Common myeloid progenitor, CD34-positive (primary cell): Measurements from ENCODE around the gene TICAM1.
A peak's percentile ranks its signal among the peaks of the same experiment; 100 is the strongest.

Experiments
- CTCF ChIA-PET: fragments of 350-600 bp; sonication (Branson Sonifier 250); formaldehyde crosslinking; loops from one replicate; lab custom pipeline; 2021; ENCODE audit warnings: antibody characterized with exemption; lab: Charles Lee
- POLR2A ChIA-PET: fragments of 350-600 bp; sonication (Branson Sonifier 250); formaldehyde crosslinking; loops from one replicate; lab custom pipeline; 2021; ENCODE audit warnings: antibody characterized with exemption; lab: Charles Lee
- DNase-seq, 3 donors: peaks; one replicate each; pipeline versions ENCODE4 v3.0.0 to v3.0.0-alpha.2; 2013
- H3K27ac ChIP-seq, 2 experiments: 1 replicate in 1 of 2; 2 replicates in 1 of 2; pipeline ENCODE4 v1.7.0; 2013; ENCODE audit warnings: inconsistent platforms in 2 of 2, low read length in 2 of 2, mild to moderate bottlenecking in 2 of 2, low read depth in 1 of 2, moderate library complexity in 1 of 2; ENCODE audit not compliant: severe bottlenecking in 2 of 2, insufficient read depth in 1 of 2, poor library complexity in 1 of 2
- H3K27me3 ChIP-seq, 5 experiments: replicated peaks in 2 of 5; 1 replicate in 3 of 5; 2 replicates in 2 of 5; pipeline versions ENCODE4 v1.6.1 to v1.7.0; 2013; ENCODE audit warnings: low read length in 4 of 5, mild to moderate bottlenecking in 2 of 5, moderate library complexity in 2 of 5, inconsistent platforms in 1 of 5; ENCODE audit not compliant: insufficient read depth in 5 of 5, control insufficient read depth in 4 of 5
- H3K36me3 ChIP-seq, 4 experiments: 1 replicate in 2 of 4; 2 replicates in 2 of 4; pipeline versions ENCODE4 v1.6.1 to v1.7.0; 2013; ENCODE audit warnings: low read length in 3 of 4, control low read depth in 1 of 4, mild to moderate bottlenecking in 1 of 4; ENCODE audit not compliant: control insufficient read depth in 4 of 4, insufficient read depth in 4 of 4
- H3K4me1 ChIP-seq, 4 experiments: 1 replicate in 3 of 4; 2 replicates in 1 of 4; pipeline versions ENCODE4 v1.6.1 to v1.7.1; 2013; ENCODE audit warnings: low read length in 3 of 4, mild to moderate bottlenecking in 3 of 4, control low read depth in 1 of 4, inconsistent platforms in 1 of 4, moderate library complexity in 1 of 4; ENCODE audit not compliant: control insufficient read depth in 4 of 4, insufficient read depth in 4 of 4; ENCODE audit errors: control extremely low read depth in 1 of 4
- H3K4me3 ChIP-seq, 7 experiments: 1 replicate in 4 of 7; 2 replicates in 3 of 7; pipeline versions ENCODE4 v1.5.1 to v1.7.0; 2013; ENCODE audit warnings: mild to moderate bottlenecking in 7 of 7, low read length in 6 of 7, moderate library complexity in 6 of 7, inconsistent platforms in 2 of 7, low read depth in 2 of 7, control low read depth in 1 of 7; ENCODE audit not compliant: insufficient read depth in 4 of 7, control insufficient read depth in 1 of 7; ENCODE audit errors: extremely low read depth in 1 of 7
- H3K9me3 ChIP-seq, 5 experiments: 1 replicate in 4 of 5; 2 replicates in 1 of 5; pipeline versions ENCODE4 v1.6.1 to v1.7.1; 2013; ENCODE audit warnings: low read length in 4 of 5, mild to moderate bottlenecking in 2 of 5, inconsistent platforms in 1 of 5, low read depth in 1 of 5, moderate library complexity in 1 of 5; ENCODE audit not compliant: control insufficient read depth in 4 of 5, insufficient read depth in 2 of 5; ENCODE audit errors: control extremely low read depth in 1 of 5
- WGBS: methylation state at CpG from one replicate; pipeline ENCODE4 v1.1.5; 2013; ENCODE audit not compliant: insufficient coverage; 5-methylcytosine and 5-hydroxymethylcytosine counted together

The TICAM1 gene

DNA sequence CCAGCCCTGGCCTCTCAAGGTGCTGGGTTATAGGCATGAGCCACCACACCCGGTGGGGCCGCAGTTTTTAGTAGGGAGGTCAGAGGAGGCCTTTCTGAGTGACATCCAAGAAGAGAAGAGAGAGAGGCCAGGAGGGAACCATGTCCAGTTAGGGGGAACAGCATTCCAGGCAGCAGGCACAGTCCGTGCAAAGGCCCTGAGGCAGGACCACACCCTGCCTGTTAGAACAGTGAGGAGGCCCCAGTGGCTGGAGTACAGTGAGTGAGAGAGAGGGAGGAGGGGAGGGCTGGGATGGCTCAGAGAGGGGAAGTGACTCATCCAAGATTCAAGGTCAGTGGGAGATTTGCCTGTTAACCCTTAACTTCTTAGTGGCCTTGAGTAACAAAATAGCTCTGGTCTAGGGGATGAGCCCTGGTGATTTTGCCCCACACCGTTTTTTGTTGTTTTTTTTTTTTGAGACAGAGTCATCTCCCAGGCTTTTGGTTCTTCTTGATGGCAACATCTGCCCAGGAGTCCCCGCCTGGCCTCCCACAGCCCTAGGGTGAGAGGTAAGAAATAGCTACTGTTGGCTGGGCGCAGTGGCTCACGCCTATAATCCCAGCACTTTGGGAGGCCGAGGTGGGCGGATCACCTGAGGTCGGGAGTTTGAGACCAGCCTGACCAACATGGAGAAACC lies 38.7 kb upstream of the TICAM1 start:
- WGBS: 95% methylated on average over 2 of the region's 10 CpGs
- DNase-seq: peak; percentile 61 to 83 (median 81)
- Histone ChIP-seq H3K4me1 (peaks cover 0 to 28% (median 17%) of the 10 kb centered on the region in 4 experiments), H3K36me3 (peaks cover 0 to 3% (median 0%) of the 10 kb centered on the region in 4 experiments), H3K9me3 (no peaks in the 10 kb centered on the region), H3K27ac (no peak overlapping the region), H3K27me3 (no peaks in the 10 kb centered on the region), H3K4me3 (no peak overlapping the region)
- CTCF ChIA-PET: interaction anchor here (1.1 to 6.6 kb wide), 7 partner anchors 8 to 160 kb away, joined by 4 to 78 read pairs (median 6); no protein-coding TSS in a partner anchor
- POLR2A ChIA-PET: no interaction called here

DNA sequence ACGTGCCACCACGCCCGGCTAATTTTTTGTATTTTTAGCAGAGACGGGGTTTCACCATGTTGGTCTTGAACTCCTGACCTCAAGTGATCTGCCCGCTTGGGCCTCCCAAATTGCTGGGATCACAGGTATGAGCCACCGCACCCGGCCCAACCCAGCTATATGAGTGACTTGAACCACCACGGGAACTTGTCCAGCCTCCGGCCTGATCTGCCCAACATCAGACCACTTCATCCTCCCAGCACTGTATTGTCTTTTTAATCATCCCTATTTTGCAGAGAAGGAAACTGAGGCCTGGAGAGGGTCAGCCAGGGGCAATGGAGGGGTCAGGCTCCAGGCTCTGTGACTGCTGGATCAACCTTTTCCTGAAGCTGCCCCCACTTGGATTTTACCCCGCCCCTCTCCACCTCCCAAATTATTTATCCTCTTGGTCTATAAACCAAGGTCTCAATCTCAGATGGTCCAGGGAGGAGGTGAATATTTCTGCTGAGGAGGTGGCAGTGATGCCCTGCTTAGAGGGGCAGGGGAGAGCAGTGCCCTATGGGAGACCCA lies 36.8 kb upstream of the TICAM1 start:
- WGBS: 88% methylated on average over 9 of the region's 10 CpGs
- Histone ChIP-seq H3K4me3 (peak overlapping the region in 2 of 7 experiments; percentile 76 to 92), H3K4me1 (peaks cover 0 to 28% (median 17%) of the 10 kb centered on the region in 4 experiments), H3K36me3 (peaks cover 0 to 7% (median 3%) of the 10 kb centered on the region in 4 experiments), H3K27ac (peak overlapping the region in 1 of 2 experiments; percentile 91), H3K27me3 (no peaks in the 10 kb centered on the region), H3K9me3 (no peaks in the 10 kb centered on the region)
- no peak for DNase-seq
- ChIA-PET POLR2A (interaction anchor here (1.9 kb wide), 1 partner anchor 48 kb away, joined by 7 read pairs; no protein-coding TSS in a partner anchor), CTCF (interaction anchor here (0.7 to 3.7 kb wide), 10 partner anchors 10 to 162 kb away, joined by 3 to 31 read pairs (median 6); no protein-coding TSS in a partner anchor)

DNA sequence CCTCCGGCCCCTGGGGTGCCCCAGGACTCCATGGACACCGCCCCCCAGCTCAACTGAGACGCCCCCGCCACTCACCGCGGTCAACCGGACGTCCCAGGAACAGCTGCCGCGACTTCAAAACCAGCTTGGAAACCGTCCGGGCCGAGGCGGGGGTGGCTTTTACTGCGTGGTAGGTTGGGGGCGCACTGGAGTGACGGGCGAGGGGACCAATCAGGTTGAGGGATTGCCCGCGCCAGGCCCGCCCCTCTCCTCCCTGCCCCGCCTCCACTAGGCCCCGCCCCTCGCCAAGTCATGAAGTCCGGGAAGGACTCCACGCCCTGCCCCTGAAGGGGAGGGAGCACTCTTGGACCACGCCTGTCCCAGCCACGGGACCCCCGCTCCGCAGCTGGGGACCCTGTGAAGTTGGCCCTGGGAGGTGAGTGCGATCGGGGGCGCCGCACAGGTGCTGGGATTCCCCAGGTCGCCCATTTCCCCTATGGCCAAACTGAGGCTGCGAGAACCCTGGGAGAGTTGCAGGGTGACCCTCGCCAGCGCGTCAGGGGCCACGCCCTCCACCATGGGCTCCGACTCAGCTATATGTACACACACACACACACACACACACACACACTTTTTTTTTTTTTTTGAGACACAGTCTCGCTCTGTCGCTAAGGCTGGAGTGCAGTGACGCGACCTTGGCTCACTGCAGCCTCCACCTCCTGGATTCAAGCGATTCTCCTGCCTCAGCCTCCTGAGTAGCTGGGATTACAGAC lies 36.2 kb upstream of the TICAM1 start, which contains the start of gene PLIN3:
Gene PLIN3, minus strand, starts transcription at position 134 of the 752 bp plus-strand sequence. CDS start 6,273 bp downstream, outside the sequence.
- POLR2A ChIA-PET: interaction anchor here (0.6 to 1.9 kb wide), 3 partner anchors 12 to 1363 kb away, joined by 4 to 7 read pairs (median 4); no protein-coding TSS in a partner anchor
- H3K9me3 ChIP-seq: no peaks in the 10 kb centered on the region
- 14% methylated on average over 20 of the region's 46 CpGs for whole genome bisulfite sequencing
- DNase-seq: peak; percentile 93 to 95 (median 95)
- peaks cover 0 to 28% (median 17%) of the 10 kb centered on the region in 4 experiments for H3K4me1 ChIP-seq
- peaks cover 0 to 8% (median 4%) of the 10 kb centered on the region in 4 experiments for H3K36me3 ChIP-seq
- no peaks in the 10 kb centered on the region for H3K27me3 ChIP-seq
- CTCF ChIA-PET: interaction anchor here (1.0 to 3.7 kb wide), 8 partner anchors 12 to 163 kb away, joined by 4 to 31 read pairs (median 6); no protein-coding TSS in a partner anchor
- H3K27ac ChIP-seq: peak within 1 kb of the TSS; percentile 74 to 91
- peak within 1 kb of the TSS; percentile 49 to 95 (median 85) for H3K4me3 ChIP-seq

DNA sequence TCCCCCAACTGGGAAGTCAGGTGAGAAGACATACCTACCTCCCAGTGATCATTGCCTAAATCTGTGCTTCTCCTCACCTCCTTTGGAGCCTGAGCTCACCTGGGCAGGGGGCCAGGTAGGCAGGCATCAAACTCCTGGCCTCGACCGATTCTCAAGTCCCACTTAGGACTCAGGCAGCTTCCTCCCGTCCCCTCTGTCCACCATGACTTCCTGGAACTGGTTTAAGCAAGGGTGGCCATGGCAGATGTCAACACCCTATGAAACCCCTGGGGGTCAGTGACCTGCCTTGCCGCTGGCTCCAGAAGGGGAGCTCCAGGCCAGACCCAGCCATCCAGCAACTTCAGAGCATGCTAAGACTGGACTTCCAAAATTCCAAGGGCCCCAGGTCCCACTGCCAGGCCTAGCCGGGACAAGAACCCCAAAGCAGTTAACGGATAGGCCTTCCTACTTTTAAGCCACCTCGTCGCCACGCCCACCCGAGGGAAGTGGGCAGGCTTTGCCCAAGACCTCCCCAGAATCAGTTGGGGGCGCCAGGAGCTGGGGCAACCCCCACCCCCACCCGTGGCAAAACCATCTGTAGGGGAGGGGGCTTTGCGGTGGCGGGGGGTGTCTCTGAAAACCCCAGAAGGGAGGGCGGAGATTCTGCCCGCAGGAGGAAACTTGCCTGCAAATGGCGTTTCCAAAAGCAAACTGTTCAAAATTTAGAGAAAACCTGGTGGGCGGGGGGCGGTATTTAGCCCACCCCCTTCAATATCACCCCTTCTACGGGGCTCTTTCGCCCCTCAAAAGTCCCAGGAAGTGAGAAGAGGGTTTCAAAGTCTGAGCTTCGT lies 35.3 kb upstream of the TICAM1 start:
- peak overlapping the region; percentile 49 to 95 (median 85) for H3K4me3 ChIP-seq
- H3K36me3 ChIP-seq: peaks cover 0 to 12% (median 7%) of the 10 kb centered on the region in 4 experiments
- no peaks in the 10 kb centered on the region for H3K9me3 ChIP-seq
- 6% methylated on average over 7 of the region's 22 CpGs for WGBS
- peak overlapping the region; percentile 74 to 91 for H3K27ac ChIP-seq
- peaks cover 0 to 28% (median 16%) of the 10 kb centered on the region in 4 experiments for H3K4me1 ChIP-seq
- no peaks in the 10 kb centered on the region for H3K27me3 ChIP-seq
- peak; percentile 86 to 94 (median 94) for DNase-seq
- POLR2A ChIA-PET: interaction anchor here (0.6 to 1.9 kb wide), 5 partner anchors 11 to 1362 kb away, joined by 4 to 8 read pairs (median 5); no protein-coding TSS in a partner anchor
- CTCF ChIA-PET: interaction anchor here (1.0 to 3.7 kb wide), 8 partner anchors 15 to 164 kb away, joined by 4 to 31 read pairs (median 5); no protein-coding TSS in a partner anchor

DNA sequence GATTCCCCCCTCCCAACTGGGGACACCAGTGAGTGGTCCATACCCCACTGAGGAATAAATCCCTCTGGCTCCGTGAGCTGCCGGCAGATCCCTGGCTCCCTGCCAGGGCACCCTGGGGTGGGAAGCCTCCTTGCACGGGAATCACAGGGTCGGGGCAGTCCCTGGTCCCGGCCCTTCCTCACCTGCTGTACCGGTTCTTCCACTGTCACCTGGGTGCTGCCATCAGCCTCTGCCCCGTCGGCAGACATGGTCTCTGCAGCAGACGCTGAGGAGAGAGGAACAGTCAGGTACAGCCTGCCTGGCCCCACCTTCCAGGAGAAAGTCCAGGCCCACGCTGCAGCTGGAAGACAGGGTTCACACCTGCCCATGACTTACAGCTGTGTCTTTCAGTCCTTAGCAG lies 29.6 kb upstream of the TICAM1 start:
- no peak overlapping the region for H3K4me3 ChIP-seq
- H3K4me1 ChIP-seq: peaks cover 0 to 2% (median 1%) of the 10 kb centered on the region in 4 experiments
- 98% methylated on average over 9 of the region's 10 CpGs for WGBS
- ChIA-PET POLR2A (no interaction called here), CTCF (interaction anchor here (1.2 to 2.8 kb wide), 2 partner anchors 9 kb away, joined by 4 to 18 read pairs; no protein-coding TSS in a partner anchor)
- no peak for DNase-seq
- peak overlapping the region in 1 of 2 experiments; percentile 34 for H3K27ac ChIP-seq
- peaks cover 8 to 51% (median 35%) of the 10 kb centered on the region in 4 experiments for H3K36me3 ChIP-seq
- H3K9me3 ChIP-seq: no peaks in the 10 kb centered on the region
- no peaks in the 10 kb centered on the region for H3K27me3 ChIP-seq

DNA sequence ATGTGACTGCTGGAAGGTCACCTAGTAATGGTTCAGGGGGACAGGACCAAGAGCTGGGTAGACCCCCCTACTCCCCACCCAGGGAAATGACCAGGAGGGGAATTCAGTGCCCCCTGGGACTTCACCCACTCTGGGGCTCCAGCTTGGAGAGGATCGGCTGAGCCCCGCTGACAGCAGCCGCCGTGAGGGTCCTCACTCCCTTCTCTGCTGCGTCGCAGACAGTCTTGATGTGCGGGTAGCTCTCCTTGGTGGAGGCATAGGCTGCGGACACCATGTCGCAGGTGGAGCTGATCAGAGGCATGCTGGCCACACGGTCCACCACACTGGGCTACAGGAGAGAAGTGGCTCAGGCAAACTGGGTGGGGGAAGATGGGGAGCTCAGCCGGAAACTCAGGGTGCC lies 28.2 kb upstream of the TICAM1 start:
- no peak overlapping the region for H3K27ac ChIP-seq
- H3K9me3 ChIP-seq: no peaks in the 10 kb centered on the region
- DNase-seq: no peak
- peaks cover 8 to 62% (median 42%) of the 10 kb centered on the region in 4 experiments for H3K36me3 ChIP-seq
- ChIA-PET POLR2A (no interaction called here), CTCF (interaction anchor here (0.9 to 1.4 kb wide), 4 partner anchors 8 to 52 kb away, joined by 3 to 4 read pairs (median 3); no protein-coding TSS in a partner anchor)
- no peaks in the 10 kb centered on the region for H3K4me1 ChIP-seq
- no peak overlapping the region for H3K4me3 ChIP-seq
- H3K27me3 ChIP-seq: no peaks in the 10 kb centered on the region
- WGBS: 98% methylated on average over 11 of the region's 11 CpGs
